Measurements from ENCODE around the gene MMP10.

MMP10 gene

DNA sequence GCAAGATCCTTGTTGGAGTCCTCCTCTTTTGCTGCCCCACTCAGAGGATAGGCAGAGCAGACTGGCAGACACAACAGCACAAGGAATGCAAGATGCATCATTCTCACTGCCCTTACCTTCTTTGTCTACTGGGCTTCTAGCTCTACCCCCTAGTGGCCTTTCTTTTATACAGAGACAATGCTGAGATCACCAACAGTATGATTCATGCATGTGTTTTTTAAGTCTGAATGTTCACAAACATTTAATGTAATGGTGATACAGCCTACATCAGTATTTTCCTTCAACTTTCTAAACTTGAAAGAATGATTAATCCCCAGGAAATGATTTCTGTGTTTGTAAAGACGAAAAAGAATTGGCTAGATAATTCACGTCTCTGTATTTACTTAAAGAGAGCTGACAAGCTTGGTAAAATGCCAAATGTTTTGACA lies at the start of gene MMP10:
MMP10 (minus strand) TSS at position 138 of the 428 bp plus-strand sequence; CDS start at position 101, 37 bp downstream.
- DNase-seq (ENCODE audit: low spot score), result peak; percentile 62

GRCh38 chr11:102829316-102830000 lies 49.0 kb upstream of the MMP10 start:
- no peak for DNase-seq (ENCODE audit: low spot score)

GRCh38 chr11:102824556-102824955 lies 44.1 kb upstream of the MMP10 start:
- no peak for DNase-seq (ENCODE audit: low spot score)

DNA sequence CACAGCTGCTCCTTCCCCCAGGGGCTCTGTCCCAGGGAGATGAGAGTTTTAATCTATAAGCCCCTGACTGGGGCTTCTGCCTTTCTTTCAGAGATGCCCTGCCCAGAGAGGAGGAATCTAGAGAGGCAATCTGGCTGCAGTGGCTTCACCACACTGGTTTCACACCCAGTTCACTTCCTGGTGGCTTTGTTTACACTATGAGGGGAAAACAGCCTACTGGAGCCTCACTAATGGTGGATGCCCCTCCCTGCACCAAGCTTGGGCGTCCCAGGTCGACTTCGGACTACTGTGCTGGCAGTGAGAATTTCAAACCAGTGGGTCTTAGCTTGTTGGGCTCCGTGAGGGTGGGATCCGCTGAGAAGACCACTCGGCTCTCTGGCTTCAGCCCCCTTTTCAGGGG lies 39.1 kb upstream of the MMP10 start:
- no peak for DNase-seq (ENCODE audit: low spot score)

- no peak for DNase-seq (ENCODE audit: low spot score)
Measured at GRCh38 chr11:102813484-102813883, 33.1 kb upstream of the MMP10 start.

- no peak for DNase-seq (ENCODE audit: low spot score)
Measured at GRCh38 chr11:102812188-102812587, 31.8 kb upstream of the MMP10 start.

DNA sequence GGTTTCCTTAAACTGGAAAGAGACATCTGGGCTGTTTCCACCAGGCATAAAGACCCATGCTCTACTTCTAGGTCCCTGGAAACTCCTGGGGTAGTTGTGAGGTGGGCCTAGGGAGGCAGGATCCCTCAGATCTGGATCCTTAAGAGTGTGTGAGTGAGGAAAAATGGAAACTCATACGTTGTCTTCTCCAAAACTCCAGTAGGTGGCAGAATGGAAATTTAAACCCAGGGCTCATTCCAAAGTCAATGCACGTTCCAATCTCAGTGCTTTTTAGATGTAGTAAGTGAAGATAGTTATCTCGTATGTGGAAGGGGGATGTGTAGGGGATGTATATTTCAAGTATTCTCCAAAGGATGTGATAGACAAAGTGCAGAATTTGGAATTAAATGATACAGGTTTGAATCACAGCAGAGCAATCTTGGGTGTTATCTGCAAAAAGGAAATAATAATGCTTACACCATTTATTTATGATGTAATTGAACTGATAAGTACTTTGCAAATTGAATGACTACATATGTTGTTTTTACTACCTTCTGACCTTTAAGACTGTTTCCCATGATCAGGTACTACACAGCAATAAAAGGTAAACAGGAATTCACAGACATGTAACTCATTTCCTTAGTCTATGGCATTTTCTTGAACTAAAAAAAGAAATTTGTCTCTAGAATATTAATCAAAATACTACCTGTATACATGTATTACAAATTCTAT lies 30.7 kb upstream of the MMP10 start:
- peak; percentile 34 for DNase-seq (ENCODE audit: low spot score)

GRCh38 chr11:102809971-102810370 lies 29.5 kb upstream of the MMP10 start:
- no peak for DNase-seq (ENCODE audit: low spot score)

DNA sequence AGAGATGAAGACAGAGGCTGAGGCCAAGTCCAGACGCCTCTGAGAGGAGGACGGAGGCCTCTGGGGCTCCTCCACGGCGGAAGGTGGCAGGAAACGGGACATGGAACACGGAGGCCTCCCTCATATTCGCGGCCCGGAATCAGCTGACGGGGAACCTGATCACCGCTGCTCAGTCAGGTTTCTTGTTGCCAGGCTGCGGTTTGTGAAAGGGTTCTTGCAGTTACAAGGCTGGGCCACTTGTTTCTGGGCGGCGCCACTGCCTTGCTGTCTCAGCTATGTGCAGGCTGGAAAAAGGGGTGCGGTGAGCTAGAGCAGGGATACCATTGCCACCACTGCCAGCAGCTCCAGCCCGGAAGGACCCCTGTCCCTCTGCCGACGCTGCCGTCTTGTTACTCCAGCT lies 27.5 kb upstream of the MMP10 start:
- peak; percentile 31 for DNase-seq (ENCODE audit: low spot score)

DNA sequence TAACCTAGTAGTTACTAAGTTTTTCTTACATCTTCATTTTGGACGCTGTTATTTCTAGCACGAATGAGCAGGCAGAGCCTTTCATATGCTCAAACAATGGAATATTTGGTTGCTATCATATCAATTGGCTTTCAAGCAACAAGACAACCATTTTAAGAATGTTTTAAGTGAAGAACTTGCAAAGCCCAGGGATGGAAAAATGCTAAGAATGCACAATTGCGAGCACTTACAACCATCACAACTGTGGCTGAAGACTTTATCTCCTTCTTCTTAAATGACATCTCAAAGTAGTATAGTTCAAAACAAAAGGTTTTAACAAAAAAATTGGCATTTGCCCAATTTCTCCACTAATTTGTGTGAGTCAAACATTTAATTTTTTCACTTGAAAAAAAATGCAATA lies 25.9 kb upstream of the MMP10 start:
- DNase-seq (ENCODE audit: low spot score), result no peak

DNA sequence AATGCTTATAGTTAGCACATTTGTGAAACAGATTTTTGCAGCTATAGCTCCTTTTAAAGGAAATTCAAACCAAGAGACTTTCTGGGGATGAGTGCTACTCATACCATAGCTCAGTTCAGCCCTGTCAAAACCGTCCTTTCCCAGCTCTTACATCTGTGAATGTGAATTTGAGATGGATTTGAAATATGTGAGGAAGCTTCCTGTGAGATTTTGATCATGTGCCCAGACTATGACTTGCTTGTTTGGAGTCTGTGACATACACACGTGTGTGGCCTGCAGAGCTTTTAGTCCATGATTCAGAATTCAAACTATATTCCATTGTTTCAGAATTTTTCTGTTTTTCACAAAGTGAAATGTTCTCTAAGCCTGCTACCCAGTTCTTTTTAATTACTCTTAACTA lies 21.9 kb upstream of the MMP10 start:
- DNase-seq (ENCODE audit: low spot score), result no peak

GRCh38 chr11:102800767-102801166 lies 20.3 kb upstream of the MMP10 start:
- no peak for DNase-seq (ENCODE audit: low spot score)

- no peak for DNase-seq (ENCODE audit: low spot score)
Measured at GRCh38 chr11:102799681-102800340, 19.4 kb upstream of the MMP10 start.

- DNase-seq (ENCODE audit: low spot score), result peak; percentile 14
Measured at GRCh38 chr11:102798012-102798746, 17.8 kb upstream of the MMP10 start, which contains the start of gene MMP1. Gene MMP1 (minus strand): TSS chr11:102798160. CDS start chr11:102798092, 68 bp downstream.

DNA sequence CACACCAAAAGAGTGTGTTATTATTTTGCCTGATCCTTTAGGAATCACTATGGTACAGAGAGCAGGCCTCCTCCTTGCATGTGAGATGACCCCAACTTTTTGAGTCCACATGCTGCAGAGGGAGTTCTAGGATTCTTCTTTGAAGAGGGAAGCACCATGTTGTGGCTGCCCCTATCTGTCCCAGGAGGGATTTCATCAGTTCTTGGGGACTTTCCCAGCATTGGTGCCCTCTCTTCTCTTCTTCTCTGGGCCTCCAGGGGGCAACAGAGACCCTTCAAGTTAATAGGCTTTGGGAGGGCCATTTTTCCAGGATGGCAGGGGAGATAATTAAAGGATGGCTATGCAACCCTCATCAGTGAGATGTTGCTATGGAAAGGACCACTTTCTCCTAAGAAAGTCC lies 14.0 kb upstream of the MMP10 start:
- DNase-seq (ENCODE audit: low spot score), result peak; percentile 37

GRCh38 chr11:102793677-102794290 lies 13.4 kb upstream of the MMP10 start:
- no peak for DNase-seq (ENCODE audit: low spot score)

DNA sequence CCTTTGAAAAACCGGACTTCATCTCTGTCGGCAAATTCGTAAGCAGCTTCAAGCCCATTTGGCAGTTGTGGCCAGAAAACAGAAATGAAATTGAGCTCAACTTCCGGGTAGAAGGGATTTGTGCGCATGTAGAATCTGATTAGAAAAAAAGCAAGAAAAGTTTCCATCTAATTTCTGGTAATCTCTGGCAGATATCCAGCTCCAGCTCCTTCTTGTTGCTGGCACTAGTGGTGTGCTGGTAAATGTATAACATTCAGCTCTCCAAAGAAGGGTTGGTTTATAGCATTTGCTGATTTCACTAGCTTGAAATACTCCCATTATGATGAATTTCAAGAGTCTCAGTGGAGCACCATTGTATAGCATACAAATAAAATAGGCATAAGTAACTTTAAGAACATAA lies 12.2 kb upstream of the MMP10 start:
- no peak for DNase-seq (ENCODE audit: low spot score)

- DNase-seq (ENCODE audit: low spot score), result no peak
Measured at GRCh38 chr11:102791271-102792036, 11.0 kb upstream of the MMP10 start.

DNA sequence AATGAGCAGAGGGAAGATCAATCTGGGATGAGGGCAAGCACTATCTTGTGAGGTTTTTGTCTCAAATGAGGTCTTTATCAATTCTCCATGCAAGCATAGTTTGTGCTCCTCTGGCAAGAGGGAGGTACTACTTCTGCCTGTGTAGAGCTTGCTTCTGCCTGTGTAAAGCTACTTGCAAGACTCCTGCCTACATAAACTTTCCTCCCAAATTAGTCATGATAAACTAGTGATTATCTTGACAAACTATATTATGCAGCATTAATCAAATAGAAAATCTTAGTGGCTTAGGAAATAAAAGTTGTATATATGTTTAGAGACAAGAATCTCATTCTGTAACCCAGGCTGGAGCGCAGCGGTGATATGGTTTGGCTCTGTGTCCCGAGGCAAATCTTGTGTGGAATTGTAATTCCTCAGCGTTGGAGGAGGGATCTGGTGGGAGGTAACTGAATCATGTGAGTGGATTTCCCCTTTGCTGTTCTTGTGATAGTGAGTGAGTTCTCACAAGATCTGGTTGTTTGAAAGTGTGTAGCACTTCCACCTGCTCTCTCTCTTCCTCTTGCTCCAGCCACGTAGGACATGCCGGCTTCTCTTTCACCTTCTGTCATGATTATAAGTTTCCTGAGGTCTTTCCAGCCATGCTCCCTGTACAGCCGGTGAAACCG lies 8.0 kb upstream of the MMP10 start:
- no peak for DNase-seq (ENCODE audit: low spot score)

DNA sequence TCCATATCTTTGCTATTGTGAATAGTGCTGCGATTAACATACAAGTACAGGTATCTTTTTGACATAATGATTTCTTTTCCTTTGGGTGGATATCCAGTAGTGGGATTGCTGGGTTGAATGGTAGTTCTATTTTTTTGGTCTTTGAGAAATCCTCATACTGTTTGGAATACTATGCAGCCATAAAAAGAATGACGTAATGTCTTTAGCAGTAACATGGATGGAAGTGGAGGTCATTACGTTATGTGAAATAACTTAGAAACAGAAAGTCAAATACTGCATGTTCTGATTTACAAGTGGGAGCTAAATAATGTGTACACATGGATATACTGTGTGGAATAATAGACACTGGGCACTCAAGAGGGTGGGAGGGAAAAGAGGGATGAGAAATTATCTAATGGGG lies 4.0 kb upstream of the MMP10 start:
- DNase-seq (ENCODE audit: low spot score), result no peak

- peak; percentile 11 for DNase-seq (ENCODE audit: low spot score)
Measured at GRCh38 chr11:102783720-102784119, 3.3 kb upstream of the MMP10 start.

Measured in SW480 (cell line).